Ammon's horn (tissue), 1 donor: ENCODE data around the gene PLEKHM2.

Experiments used
- DNase-seq: peaks from one replicate; pipeline ENCODE4 v3.0.0-alpha.2; 2016; ENCODE audit warnings: low spot score

PLEKHM2 gene

DNA sequence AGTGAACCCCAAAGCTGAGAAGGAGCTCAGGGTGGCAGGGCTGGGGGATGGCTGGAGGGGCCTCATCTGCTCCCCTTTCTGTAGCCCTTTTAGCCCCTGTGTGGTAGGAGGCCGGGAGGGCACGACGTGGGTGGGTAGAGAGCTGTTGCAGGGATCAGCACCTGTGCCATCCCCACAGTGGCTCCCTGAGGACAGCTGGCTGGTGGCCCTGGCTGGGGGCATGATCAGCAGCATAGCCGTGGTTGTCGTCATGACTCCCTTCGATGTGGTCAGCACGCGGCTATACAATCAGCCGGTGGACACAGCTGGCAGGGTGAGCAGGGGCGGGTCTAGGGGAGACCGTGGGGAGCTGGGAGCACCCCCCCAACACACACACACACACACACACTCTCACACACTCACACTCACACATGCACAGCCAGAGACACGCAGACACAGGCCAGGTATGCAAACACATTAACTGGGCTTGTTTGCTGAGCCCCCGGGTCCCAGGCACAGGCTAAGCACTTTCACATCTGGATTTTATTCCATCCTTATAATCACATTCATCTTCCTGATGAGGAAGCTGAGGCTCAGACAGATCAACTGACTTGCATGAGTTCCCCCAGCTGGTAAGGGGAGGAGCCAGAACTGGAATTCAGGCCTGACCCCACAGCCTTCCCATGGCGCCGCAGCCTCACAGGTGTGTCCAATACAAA is 54.4 kb downstream of the PLEKHM2 start:
- no peak for DNase-seq

DNA sequence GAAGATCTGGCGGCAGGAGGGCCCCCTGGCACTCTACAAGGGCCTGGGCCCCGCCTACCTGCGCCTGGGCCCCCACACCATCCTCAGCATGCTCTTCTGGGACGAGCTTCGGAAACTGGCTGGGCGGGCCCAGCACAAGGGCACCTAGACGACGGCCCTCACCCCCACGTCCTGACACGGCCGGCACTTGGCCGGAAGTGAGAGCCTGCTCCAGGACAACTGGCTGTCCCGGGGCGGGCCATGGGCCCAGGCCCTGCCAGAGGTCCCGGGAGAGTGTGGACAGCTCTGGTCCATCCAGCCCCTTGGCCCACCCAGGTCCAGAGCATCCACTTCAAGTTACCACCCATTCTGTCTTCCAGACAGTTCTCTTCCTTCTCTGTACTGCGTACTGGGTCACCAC is 55.1 kb downstream of the PLEKHM2 start:
- DNase-seq = no peak

- no peak for DNase-seq
Measured at GRCh38 chr1:15739745-15740144, 55.6 kb downstream of the PLEKHM2 start.

GRCh38 chr1:15740924-15741850 is 57.1 kb downstream of the PLEKHM2 start:
- DNase-seq = peak; percentile 75

GRCh38 chr1:15742339-15742801 is 58.2 kb downstream of the PLEKHM2 start, which contains the start of gene TMEM82:
TMEM82 (plus strand) TSS chr1:15742499; CDS start chr1:15742560, 61 bp downstream.
- DNase-seq = no peak

DNA sequence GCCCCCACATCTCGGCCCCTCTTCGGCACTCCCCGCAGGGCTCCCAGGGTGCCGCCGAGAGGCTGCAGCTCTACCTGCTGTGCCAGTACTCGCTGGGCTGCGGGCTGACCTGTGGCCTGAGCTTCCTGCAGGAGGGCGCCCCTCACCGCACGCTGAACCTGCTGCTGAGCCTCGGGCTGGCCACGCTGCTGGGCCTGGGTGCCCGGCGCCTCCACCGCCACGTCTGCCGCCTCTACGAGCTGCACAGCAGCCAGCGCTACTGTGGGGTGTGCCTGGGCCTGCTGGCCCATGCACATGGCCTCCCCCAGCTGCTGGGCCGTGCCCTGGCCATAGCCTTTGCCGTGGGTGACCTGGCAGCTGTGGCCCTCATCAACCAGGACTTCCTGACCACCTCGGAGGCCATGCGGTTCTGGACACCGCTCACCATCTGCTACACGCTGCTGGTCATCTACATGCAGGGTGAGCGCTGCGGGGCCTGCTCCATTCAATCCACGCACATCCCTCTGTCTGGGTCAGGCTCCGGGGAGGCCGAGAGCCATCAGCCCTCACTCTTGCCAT is 60.1 kb downstream of the PLEKHM2 start:
- no peak for DNase-seq

DNA sequence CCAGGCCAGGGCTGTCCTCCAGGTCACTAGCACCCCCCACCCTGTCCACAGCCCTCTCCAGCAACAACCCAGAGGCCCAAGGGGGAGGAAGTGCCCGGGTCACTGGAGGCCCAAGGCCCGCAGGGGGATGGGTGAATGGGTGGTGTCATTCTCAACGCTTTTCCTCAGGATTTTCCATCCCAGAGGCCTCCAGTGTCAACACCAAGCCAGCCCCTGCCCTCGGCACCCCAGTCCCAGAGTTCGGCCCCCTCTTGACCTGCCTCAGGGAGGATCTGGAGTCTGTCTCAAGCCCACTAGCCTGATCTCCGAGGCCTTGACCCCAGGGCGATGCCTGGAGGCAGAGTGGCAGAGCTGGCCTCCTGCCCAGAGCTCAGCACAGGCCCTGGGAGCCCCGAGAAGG is 63.3 kb downstream of the PLEKHM2 start:
- DNase-seq = no peak

DNA sequence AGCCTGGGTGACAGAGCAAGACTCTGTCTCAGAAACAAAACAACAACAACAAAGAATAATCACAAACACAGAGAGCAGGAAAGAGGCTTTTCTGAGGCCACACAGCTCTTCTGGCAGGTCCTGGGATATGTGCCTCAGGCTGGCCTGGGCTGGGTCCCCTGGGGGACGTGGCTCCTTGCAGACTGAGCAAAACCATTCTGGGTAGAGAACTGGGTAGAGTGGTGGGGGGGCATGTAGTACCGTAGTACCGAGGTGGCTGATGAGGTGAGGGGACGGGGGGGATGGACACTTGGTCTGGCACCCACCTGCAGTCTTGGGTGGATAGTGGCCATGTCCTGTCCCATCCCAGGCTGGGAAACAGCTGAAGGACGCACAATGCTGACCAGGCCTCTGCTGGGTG is 64.1 kb downstream of the PLEKHM2 start:
- no peak for DNase-seq

GRCh38 chr1:15748690-15749398 is 64.7 kb downstream of the PLEKHM2 start:
- no peak for DNase-seq

DNA sequence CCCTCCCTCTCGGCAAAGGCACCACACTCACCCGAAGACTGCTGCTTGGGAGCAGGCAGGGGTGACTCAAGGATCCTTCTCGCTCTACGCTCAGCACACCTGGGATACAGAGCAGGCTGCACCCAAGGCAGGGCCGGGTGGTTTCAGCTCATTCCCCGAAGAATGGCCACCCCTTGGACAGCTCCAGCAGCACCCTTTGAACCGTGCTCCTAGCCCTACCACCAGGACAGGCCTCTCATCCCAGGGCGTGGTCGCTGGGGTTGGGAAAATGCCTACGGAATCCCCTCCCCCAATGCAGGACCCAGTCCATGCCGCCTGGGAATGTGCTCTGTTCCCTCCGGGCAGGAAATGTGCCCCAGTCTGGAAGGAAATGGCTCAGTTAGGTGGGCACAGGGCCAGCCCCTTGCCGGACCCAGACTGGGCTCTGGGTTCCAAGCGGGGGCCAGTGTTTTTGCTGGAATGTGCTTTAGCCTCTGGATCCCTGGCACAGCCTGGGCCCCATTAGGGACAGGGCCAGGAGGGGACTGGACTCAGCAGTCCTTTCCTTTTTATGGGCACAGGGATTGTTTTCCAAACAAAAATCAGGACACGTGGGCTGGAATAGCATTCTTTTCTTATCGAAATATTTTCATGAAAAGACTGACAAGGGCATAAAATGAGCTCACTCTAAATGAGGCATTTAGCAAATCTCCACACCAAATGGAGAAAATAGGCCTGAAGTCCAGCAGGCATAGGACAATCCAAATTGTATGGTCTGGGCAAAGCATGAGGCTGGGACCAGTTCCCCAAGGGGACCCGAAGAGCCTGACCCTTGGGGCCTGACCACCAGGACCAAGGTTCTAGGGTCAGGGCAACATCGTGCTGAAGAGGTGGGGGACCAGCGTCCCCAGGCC is 65.5 kb downstream of the PLEKHM2 start:
- no peak for DNase-seq

DNA sequence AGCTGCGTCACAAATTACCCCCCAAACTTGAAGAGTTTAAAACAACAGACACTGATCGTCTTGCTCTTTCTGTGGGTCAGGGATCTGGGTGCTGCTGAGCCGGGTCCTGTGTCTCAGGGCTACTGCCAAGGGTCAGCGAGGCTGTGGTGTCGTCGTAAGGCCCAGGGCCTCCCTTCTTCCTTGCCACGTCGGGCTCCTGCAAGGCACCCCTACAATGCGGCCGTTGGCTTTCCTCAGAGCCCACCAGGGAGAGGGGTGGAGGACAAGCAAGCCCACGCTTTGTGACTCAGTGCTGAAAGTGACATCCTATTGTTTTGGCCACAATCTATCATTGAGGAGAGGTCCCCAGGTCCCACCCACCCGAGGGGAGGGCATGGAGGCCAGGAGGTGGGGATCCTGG is 66.8 kb downstream of the PLEKHM2 start:
- no peak for DNase-seq

GRCh38 chr1:15751717-15752116 is 67.6 kb downstream of the PLEKHM2 start:
- DNase-seq = no peak

GRCh38 chr1:15753776-15754175 is 69.7 kb downstream of the PLEKHM2 start:
- DNase-seq = no peak

GRCh38 chr1:15755021-15755645 is 71.0 kb downstream of the PLEKHM2 start:
- DNase-seq = no peak

- no peak for DNase-seq
Measured at GRCh38 chr1:15755646-15756040, 71.5 kb downstream of the PLEKHM2 start.

DNA sequence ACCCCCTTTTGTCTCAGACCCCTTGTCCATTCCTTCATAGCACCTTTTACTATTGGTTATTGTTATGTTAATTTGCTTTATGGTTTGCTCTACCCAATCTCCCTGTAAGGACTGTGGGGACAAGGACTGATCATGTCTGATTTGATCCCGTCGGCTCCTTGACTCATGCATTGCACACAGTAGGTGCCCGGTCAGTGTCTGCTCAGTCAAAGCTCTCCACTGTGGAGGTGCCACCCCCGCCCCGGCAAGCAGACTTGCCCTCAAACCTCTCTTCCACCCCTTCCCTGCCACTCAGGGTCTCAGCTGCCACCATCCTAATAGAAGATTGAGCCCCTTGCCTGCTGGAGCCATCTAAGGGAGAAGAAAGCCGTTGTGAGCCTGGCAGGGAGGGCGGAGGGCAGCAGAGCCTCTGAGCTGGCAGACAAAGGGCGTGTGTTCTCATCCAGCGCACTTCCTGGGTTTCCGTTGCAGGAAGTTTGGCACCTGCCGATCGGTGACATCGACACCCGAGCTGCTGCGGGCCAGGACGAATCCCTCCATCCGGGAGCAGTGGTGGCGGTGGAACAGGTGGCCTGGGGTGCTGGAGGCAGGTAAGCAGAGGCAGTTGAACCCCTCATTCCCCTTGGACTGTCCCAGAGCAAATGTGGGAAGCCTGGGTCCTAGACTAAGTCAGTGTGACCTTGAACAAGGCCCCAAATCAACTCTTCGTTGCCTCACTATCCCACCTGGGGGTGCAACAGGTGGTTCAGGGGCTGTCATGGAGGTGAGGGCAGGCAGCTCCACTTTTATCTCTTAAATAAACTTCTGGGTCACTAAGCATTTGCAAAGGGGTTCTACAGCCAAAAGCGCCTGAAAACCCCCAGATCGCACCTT is 72.3 kb downstream of the PLEKHM2 start:
- DNase-seq = no peak

DNA sequence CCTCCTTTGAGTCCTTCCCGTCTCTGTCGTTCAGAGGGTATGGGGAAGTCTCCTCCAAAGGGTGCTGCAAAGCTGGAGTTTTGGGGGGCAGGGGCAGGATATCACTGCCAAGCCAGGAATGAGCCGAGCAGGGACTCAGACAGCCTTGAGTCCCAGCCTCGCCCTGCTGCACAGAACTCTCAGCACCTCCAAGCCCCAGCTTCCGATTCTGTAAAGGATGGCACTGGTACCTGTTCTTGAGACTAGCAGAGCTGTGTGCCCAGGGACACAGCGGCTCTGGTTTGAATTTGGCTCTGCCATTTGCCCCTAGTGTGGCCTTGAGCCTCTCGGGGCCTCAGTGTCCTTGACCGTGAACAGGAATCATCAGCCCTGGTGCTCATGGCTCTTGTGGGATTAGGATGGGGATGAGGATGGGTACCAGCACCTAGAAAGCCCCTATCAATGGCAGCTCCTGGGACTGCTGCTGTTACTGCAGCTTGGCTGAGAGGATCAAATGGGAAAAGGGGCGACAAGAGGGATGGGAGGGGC is 73.0 kb downstream of the PLEKHM2 start:
- DNase-seq = no peak

- no peak for DNase-seq
Measured at GRCh38 chr1:15757575-15758342, 73.6 kb downstream of the PLEKHM2 start.
